ENCODE data around the gene KASH5.

Gene KASH5, protein sequence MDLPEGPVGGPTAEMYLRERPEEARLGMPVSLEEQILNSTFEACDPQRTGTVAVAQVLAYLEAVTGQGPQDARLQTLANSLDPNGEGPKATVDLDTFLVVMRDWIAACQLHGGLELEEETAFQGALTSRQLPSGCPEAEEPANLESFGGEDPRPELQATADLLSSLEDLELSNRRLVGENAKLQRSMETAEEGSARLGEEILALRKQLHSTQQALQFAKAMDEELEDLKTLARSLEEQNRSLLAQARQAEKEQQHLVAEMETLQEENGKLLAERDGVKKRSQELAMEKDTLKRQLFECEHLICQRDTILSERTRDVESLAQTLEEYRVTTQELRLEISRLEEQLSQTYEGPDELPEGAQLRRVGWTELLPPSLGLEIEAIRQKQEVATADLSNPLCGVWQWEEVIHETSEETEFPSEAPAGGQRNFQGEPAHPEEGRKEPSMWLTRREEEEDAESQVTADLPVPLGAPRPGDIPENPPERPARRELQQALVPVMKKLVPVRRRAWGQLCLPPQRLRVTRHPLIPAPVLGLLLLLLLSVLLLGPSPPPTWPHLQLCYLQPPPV
- 0.14 to 0.72 reads per million in 2 donors for total RNA-seq

- DNase-seq: peak; percentile 64
Observed at GRCh38 chr19:49387936-49388372, at the start of gene KASH5. TSS of gene KASH5 (plus strand) at chr19:49388249. CDS start at chr19:49390884, 2,635 bp downstream.

DNA sequence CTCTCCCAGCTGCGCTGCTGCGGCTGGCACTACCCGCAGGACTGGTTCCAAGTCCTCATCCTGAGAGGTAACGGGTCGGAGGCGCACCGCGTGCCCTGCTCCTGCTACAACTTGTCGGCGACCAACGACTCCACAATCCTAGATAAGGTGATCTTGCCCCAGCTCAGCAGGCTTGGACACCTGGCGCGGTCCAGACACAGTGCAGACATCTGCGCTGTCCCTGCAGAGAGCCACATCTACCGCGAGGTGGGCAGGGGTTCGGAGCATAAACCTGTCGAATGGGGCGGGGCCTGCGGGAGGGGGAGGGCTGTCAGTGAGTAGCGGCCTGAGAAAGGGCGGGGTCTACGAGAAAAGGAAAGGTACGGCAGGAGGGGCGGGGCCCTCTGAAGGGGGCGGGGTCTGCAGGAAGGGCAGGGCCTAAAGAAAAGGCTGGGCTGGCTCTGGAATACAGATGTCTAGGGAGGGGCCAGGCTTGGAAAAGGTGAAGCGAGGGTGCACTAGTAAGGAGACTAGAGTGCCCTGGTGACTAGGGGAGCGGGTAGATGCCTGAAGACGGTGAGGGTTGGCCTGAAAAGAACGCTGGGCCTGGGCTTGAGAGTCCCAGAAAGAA lies 49.3 kb upstream of the KASH5 start:
- no peak for DNase-seq

GRCh38 chr19:49339301-49340068 lies 48.6 kb upstream of the KASH5 start:
- no peak for DNase-seq

DNA sequence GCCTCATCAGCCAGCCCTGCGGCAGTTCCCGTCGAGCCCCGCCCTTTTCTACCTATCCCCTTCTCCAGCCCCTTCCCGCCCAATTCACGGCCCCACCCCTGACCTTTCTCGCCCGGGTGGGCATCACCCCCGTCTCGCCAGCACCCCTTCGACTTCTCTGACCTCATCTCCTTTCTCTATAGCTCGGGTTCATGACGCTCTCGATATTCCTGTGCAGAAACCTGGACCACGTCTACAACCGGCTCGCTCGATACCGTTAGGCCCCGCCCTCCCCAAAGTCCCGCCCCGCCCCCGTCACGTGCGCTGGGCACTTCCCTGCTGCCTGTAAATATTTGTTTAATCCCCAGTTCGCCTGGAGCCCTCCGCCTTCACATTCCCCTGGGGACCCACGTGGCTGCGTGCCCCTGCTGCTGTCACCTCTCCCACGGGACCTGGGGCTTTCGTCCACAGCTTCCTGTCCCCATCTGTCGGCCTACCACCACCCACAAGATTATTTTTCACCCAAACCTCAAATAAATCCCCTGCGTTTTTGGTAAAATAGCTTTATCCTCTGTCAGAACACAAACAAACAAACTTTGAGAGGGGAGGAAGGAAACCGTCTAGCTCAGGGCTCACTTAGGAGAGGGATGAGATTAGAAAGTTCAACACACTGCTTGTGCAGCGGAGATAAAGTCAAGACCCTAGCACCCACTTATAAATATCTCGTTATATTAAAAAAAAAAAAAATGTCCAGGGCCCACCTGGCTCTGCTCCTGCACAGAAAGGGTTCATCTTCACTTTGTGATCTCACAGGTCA lies 47.8 kb upstream of the KASH5 start:
- DNase-seq: no peak

DNA sequence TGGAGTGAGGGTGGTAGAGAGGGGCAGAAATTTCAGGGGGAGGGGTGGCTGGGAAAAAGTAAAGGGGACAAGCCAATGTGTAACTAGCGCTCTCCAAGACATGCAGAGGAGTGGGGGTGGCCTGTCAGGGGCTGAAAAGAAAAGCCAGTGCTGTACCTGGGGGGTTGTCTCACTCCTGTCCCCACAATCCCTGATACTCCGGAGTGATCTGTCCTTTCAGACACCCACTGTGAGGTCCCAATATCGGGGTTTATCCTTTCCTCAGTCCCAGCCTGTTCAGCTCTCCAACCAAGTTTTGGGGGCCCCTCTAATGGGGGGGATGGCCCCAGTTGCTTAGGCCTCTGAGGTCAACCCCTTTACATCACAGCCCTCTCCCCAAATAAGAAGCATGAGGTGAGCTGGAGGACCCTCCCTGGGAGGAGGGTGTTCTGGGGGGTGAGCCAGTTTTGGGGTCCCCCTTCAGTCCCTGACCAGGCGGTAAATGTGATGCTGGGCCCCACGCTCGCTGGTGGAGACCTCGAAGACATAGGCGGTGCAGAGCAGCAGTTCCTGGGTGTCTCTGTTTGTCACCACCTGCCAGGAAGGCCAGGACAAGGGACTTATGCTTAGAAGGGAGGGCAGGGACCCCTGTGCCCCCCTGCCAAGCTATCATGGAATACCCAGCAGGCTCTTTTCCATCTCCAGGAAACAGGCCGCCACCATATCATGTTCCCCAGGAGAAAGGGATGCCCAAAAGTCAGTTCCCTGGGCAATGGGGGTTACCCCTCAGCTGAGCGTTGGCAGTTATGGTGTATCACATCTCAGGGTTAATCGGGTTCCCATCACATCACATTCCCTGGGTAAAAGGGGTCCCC lies 47.0 kb upstream of the KASH5 start:
- no peak for DNase-seq

DNA sequence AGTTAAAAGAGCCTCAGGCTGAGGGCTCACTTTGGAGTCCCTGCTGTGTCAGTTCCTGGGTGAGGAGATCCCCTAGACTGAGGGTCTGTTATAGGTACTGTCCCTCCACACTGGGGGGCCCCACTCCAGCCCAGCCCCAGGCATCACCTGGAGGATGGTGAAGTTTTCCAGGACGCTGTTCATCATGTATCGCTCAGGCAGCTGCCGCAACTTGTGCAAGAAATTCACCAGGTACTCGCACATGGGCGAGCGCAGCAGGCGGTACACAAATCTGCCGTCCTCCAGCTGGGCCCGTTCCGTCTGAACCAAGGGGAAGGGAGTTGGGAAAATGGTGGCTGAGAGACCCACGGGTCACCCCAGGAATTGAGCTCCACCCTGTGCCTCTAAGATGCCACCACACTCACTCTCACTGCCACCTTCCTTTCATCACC lies 45.7 kb upstream of the KASH5 start:
- no peak for DNase-seq

DNA sequence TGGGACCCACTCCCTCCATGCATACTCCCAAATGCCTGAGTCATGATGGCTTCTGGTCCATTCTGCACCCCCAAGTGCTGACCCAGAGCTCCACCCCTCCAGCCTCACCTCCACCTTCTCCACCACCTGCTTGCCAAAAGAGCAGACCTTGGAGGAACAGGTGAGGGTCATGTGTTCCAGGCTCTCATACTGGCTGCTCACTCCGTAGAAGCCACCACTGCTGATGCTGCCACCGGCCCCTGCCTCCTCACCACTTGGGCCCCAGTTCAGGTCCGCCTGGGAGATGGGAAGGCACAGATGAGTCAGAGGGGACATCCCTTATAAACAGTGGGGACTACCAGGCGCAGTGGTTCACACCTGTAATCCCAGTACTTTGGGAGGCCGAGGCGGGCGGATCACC lies 44.9 kb upstream of the KASH5 start:
- no peak for DNase-seq

DNA sequence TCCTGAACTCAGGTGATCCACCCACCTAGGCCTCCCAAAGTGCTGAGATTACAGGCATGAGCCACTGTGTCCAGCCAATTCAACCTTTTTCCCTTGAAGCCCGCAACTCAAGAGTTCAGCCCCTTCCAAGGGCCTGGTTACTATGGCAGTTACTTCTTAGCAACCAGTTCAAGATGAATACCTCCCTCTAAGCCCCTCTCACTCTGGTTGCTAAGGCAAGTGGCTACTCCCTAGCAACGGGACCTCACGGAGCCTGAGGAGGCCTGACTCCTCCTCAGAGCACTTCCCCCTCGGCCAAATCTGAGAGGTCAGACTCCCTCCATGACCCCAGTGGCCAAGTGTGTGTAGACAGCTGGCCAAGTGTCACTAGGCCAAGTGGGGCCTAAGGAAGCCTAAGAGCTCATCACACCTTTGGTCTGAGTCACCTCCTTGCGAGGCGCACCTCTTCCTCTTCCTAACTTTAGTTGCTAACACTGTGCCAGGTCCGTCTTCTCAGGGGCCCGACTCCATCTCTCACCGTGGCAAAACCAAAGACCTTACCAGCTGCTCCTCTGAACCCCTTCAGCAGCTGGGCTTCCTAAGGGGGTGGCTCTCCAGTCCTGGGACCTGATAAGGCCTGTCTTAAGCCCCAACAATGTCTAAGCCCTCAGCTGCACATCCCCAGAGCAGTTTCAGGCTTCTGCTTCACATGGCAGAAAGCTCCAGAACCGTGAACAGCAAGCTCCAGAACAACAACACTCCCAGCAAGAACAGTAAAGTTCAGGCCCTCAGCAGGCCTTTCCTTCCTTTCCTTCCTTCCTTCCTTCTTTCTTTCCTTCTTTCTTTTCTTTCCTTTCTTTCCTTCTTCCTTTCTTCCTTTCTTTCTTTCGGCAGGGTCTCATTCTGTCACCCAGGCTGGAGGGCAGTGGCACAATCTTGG lies 43.3 kb upstream of the KASH5 start:
- DNase-seq: no peak

DNA sequence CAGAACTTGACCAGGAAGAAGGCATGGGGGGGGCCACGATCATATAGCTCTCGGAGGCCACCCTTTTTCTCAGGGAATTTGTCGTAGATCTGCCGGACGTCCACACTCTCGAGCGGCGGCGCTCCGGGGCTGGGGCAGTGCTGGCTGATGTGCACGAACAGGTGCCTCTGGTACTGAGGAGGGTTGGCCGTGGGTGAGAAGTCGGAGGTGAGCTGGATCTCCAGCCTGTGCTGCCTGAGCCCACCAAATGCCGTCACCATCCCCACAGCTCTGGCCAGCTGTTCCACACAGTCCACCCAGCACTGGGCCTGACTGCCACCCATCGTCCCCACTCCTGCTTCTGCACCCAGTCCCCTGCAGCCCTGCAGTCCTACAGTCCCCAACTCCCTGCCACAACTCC lies 40.9 kb upstream of the KASH5 start:
- no peak for DNase-seq

- no peak for DNase-seq
Observed at GRCh38 chr19:49347835-49348234, 40.2 kb upstream of the KASH5 start.

- DNase-seq: no peak
Observed at GRCh38 chr19:49348305-49349189, 39.5 kb upstream of the KASH5 start.

GRCh38 chr19:49349567-49349966 lies 38.5 kb upstream of the KASH5 start:
- no peak for DNase-seq

DNA sequence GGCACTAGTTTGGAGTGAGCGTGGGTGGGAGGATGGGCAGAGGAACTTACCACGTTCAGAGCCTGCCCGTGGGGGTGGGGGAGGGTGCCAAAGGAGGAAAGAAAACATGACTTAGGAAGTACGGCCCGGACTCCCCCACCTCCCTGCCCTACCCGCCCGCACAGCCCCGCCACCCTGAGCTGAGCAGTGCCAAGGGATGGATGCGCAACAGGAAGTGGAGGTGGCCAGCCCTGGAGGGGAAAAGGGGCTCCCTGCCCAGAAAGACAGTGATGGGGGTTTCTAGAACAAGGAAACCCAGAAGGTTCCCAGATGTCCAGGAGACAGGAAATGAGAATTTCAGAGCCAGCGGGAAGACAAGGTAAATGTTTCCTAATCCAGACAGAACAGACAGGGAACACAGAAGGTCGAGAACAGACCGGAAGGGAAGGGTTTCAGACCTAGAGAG lies 32.1 kb upstream of the KASH5 start:
- no peak for DNase-seq

DNA sequence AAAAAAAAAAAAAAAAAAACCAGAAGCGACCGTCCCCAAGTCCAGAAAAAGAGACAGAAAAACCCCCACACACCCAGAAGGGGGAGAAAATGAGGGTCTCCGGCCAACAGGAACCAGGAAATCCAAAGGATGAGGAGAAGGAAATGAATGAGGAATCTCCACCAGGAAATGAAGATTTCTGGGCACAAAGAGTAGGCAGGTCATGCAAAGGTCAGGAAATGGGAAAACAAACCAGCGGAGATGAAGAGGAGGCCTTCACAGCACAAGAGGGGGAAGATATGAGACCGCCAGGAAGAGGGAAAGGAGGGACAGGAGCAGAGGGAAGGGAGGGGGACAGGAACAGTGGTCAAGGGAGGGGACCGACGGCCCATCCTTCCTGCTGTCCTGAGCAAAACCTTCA lies 31.7 kb upstream of the KASH5 start:
- no peak for DNase-seq

GRCh38 chr19:49357186-49357585 lies 30.9 kb upstream of the KASH5 start:
- DNase-seq: no peak

GRCh38 chr19:49359851-49360820 lies 27.9 kb upstream of the KASH5 start:
- DNase-seq: no peak

- DNase-seq: no peak
Observed at GRCh38 chr19:49361438-49362047, 26.5 kb upstream of the KASH5 start.

Data from T-helper 9 cell (primary cell).